NCI-H1092 (cell line): ENCODE data around the gene ZNF592.
"Not testable (repeated sequence)": the region's sequence is repeated elsewhere in the genome, so short reads cannot be mapped to it uniquely, and the experiment has no call there.

Source experiments
- DNase-seq: peaks from one replicate; lab custom pipeline; 2025; lab: John Stamatoyannopoulos, UW

The ZNF592 gene, protein sequence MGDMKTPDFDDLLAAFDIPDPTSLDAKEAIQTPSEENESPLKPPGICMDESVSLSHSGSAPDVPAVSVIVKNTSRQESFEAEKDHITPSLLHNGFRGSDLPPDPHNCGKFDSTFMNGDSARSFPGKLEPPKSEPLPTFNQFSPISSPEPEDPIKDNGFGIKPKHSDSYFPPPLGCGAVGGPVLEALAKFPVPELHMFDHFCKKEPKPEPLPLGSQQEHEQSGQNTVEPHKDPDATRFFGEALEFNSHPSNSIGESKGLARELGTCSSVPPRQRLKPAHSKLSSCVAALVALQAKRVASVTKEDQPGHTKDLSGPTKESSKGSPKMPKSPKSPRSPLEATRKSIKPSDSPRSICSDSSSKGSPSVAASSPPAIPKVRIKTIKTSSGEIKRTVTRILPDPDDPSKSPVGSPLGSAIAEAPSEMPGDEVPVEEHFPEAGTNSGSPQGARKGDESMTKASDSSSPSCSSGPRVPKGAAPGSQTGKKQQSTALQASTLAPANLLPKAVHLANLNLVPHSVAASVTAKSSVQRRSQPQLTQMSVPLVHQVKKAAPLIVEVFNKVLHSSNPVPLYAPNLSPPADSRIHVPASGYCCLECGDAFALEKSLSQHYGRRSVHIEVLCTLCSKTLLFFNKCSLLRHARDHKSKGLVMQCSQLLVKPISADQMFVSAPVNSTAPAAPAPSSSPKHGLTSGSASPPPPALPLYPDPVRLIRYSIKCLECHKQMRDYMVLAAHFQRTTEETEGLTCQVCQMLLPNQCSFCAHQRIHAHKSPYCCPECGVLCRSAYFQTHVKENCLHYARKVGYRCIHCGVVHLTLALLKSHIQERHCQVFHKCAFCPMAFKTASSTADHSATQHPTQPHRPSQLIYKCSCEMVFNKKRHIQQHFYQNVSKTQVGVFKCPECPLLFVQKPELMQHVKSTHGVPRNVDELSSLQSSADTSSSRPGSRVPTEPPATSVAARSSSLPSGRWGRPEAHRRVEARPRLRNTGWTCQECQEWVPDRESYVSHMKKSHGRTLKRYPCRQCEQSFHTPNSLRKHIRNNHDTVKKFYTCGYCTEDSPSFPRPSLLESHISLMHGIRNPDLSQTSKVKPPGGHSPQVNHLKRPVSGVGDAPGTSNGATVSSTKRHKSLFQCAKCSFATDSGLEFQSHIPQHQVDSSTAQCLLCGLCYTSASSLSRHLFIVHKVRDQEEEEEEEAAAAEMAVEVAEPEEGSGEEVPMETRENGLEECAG (N-terminal part only)

DNA sequence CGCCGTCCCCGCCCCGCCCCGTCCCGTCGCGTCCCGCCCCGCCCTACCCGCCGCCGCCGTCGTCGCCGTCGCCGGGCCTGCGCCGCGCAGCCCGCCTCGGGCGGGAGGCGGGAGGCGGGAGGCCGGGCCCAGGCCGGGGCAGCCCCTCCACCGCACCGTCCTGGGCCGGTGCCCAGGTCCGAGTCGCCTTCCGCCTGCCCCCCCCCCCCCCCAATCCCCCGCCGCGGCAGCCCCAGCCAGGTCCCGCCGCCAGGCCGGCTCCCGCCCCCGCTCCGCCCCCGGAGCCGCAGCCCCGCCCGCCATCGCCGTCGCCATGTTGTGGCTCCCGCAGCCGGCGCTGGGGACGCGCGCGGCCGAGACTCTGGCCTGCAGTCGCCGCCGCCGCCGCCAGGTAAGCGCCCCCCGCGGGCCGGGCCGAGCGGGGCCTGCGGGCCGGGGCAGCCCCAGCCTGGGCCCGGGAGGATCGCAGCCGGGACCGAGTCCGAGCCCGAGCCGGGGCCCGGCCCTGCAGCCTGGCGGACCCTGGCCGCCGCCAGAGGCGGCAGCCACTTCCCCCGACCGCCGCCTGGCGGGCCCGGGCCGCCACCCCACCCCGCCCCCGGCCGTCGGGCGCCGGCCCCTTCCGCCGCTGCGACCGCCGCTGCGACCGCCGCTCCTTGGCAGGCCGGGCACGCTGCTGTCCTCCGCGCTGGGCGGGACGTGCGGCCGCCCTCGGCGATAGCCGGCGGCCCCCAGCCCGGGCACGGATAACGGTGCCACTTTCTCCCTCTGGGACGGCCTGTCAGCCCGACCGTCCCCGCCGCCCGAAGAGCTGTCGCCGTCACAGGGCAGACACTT lies at the start of gene ZNF592:
ZNF592 (plus strand) TSS at position 319 of the 837 bp plus-strand sequence. CDS start 34,084 bp downstream, outside the sequence.
- no peak for DNase-seq

DNA sequence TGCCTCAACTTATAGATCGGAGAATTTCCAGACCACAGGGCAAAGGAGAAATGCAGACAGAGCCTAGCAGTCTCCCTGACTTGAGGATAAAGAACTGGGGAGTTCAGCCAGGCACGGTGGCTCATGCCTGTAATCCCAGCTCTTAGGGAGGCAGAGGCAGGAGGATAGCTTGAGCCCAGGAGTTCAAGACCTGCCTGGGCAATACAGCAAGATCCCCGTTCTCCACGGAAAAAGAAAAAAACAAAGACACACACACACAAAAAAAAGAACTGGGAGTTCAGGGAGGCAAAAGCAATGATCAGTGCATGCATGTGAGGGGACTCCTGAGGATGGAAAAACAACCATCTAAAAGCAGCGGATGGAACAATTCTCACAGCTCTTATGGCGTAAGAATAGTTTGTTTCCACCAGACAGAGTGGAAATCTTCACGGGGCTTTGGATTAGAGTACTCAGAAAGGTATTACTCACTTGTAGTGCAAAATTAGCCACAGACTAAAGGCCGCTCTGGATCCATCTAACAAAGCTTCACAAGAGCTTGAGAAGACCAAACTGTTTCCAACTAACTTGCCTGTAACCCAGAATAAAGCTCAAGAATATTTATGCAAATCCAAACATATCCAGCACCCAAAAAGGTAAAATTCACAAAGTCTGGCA lies 48.7 kb upstream of the ZNF592 start:
- DNase-seq: no peak

DNA sequence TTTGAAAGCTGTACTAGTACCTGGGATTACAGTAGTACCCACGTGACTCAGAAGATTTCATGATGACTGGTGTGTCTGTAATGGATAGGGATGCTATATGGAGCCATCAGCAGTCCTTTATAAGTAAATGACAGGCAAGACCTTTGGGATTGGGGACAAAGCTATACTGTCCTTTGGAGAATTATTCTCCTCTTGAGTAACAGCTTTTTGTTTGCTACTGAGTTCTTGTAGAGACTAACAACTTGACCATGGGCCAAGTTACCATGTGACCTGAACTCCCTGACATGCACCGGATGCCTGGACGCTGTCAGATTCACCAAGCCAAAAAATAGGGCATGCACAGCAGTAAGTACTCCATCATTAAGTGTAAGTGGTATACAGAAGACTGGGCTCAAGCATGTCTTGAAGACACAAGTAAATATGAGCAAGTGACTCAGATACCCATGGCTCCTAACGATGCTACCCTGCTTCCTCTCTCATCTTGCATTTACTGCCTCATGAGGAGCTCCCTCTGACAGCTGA lies 45.4 kb upstream of the ZNF592 start:
- DNase-seq: no peak

DNA sequence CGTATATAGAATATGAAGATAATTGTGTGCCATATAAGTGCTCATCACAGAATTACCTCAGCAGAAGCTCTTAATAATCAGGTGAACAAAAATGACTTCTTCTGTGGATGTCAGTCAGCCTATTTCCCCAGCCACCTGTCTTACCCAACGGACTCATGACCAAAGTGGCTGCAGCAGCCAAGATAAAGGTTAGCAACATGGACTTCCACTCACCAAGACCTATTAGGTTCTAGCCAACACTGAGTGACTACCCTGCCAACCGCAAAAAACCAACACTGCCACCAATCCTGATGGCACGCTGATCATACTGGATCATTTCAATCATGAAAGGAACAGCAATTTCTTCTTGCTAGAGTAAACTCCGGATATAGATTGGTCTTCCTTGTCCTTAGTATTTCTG lies 44.6 kb upstream of the ZNF592 start:
- DNase-seq: no peak

DNA sequence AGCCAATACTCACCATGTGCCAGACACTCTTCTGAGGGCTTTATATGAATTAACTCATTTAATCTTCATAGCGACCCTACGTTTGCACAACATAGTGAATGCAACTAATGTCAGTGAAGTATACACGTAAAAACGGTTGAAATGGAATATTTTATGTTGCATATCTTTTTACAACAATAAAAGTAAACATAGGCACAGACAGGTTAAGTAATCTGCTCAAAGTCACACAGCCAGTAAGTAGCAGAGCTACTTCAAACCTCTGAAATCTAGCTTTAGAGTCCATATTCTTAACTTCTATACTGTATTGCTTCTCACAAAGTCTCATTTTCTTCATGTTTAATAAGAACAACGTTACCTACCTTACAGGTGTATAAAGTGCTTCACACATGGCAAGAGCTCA lies 34.0 kb upstream of the ZNF592 start:
- no peak for DNase-seq

DNA sequence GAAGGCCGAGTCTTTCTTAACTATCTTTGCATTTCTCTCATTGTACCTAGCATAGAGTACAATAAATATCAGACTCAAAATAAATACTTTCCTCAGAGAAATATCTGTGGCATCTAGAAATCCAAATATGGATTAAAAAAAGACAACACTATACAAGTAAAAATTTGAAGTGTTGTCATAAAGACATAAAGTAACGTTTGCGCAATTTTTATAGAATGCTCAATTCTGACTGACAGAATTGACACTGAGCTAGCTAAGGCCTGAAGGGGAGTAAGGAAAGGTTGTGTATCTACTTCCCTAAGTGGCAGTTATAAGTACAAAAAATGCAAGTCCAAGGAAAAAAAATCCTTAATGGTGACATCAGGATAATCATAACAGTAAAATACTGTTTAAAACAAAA lies 33.6 kb upstream of the ZNF592 start:
- no peak for DNase-seq

DNA sequence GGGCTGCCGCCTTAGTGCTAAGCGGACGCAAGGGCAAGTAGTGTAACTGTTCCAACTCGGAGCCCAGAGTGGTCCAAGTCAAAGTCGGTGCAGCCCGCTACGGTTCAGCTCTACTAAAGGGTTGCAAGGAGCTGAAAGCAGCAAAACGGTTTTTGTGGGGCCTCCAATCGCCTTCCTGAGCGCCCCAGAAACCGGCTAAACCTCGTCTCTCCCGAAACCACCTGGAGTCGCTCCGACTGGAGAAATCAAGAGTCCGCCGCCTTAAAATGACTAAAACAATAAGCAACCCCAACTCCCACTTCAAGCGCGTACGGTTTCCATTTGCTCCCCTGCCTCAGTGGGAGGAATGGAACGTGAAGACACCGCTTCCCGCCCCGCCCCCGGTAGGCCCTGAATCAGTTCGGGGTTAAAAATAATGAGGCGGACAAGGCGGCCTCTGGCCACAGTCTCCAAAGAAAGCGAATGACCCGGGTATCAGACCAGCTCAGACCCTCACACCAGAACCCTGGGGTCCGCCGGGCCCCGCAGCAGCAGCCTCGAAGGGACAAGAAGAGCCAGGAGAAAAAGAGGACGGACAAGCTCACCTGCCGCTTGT lies 32.9 kb upstream of the ZNF592 start:
- DNase-seq: no peak

DNA sequence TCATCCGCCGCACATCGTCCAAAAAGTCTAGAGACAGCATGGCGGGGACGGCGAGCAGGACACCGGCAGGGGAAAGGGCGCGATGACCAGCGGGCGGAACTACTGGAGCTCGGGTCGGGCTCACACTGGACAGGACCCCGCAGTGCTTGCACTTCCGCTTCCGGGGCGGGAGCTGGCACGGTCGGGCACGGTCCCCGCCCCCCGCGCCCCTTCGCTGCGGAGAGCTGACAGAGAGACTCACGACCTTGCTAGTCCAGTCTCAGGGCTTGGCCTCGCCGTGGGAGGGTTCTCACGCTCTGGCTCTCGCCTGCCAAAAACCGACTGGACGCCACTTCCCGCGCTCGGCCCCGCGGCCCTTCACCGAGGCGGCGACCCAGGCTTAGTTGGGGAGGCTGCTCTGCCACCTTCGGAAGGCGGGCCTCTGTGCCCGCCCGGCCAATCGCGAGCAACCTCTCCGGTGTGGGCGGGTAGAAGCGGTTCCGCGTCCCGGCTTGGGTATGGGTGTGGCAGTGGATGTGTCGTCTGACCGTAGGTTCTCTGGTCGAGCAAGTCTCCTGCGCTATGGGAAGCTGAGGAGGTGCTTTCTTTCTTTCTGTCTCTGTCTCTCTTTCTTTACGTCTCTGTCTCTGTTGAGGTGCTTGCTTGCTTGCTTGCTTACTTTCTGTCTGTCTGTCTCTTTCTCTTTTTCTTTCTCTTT lies 32.2 kb upstream of the ZNF592 start, which contains the start of gene SEC11A:
SEC11A (minus strand) TSS at position 104 of the 697 bp plus-strand sequence; CDS start at position 40, 64 bp downstream.
- peak; percentile 68 for DNase-seq

DNA sequence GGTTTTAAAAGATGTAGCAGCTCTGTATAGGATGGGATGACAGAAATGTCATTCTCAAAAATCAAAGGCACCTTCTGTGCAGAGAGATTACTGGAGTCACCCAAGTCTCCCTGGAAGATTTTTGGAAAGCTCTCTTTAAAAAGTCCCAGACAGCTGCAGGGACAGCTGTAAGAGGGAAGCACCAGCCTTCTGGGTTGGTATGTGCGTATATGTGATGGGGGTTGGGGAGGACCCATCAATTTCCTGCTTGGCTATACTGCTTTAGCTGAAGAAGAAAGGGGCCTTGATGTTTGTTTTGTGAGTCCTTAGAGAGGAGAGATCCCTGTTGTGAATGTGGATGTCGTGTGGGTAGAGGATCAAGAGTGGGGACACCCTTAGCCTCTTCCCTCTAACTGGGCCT lies 27.0 kb upstream of the ZNF592 start:
- DNase-seq: no peak

DNA sequence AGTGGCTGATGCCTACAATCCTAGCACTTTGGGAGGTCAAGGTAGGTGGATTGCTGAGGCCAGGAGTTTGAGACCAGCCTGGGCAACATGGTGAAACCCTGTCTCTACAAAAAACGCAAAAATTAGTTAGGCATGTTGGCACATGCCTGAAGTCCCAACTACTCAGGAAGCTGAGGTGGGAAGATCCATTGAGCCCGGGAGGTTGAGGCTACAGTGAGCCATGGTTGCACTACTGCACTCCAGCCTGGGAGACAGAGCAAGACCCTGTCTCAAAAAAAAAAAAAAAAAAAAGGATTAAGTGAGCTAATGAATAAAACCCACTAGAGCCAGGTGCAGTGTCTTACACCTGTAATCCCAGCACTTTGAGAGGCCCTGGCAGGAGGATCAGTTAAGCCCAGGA lies 25.8 kb upstream of the ZNF592 start:
- DNase-seq: no peak

DNA sequence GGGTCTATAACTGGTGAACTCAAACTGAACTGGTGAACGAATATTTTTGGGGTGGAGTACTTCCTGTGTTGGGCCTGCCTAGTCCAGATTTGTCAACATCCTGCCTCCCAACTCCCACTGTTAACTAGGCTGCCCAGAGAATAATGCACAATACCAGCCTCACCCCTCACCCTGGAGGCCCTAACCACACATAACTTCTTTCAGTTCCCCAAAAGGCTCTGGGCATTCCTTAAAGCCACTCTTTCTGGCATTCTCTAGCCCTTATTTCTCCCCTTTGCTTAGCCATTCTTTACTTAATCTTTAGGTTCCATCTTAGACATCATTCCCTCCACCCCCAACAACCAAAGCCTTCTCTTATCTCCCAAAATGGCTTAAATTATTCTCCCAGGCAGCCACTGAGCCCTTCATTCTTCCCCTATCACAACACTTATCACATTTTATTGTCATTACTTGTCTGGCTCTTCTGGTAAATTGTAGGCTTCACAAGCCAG lies 23.3 kb upstream of the ZNF592 start:
- no peak for DNase-seq

DNA sequence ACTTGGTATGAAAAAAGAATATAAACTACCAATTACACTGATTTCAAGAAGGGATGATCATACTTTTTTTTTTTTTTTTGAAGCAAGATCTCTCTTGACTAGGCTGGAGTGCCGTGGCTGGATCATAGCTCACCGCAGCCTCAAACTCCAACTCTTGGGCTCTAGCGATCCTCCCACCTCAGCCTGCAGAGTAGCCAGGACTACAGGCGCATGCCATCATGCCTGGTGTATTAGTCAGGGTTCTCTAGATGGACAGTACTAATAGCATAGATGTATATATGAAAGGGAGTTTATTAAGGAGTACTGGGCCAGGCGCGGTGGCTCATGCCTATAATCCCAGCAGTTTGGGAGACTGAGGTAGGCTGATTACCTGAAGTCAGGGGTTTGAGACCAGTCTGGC lies 21.0 kb upstream of the ZNF592 start:
- no peak for DNase-seq

DNA sequence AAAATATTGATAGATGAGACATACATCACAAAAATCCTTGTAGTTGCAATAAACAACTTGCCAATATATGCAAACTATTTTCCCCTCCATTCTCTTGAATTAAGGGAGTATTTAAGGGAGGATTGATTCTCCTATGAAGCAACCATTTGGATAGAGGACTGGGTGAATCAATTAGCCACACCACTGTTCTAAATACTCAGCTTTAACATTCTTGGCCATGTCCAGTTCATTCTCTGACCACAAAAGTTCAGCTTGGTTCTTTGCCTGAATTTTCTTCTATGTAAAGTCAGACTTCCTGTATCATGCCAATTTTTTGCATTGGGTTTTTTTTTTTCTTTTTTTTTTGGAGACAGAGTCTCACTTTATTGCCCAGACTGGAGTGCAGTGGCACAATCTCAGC lies 16.6 kb upstream of the ZNF592 start:
- DNase-seq: no peak

DNA sequence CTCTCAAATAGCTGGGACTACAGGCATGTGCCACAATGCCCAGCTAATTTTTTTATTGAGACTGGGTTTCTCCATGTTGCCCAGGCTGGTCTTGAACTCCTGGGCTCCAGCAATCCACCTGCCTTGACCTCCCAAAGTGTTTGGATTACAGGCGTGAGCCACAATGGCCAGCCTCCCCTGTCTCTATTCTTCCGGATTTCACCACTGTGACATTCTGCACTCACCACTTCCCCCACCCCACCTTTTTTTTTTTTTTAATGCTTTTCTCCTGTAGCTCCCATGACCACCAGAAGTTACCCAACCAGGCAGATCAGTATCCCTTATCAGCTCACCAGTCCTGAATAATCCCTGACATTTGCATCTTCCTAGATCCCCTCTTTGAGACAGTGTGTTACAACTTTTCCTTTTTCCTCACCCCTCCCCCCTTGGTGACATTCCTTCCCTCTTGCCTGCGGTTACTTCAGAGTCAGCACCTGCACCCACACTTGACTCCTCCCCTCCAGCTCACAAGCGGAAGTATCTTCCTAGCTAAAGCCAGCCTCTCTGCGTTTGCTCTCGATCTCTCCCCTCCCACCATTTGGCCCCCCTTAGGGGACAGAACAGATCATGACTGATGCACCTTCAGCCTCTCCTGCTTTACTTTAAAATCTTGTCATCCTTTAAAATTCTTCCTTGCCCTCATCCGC lies 13.5 kb upstream of the ZNF592 start:
- DNase-seq: no peak

DNA sequence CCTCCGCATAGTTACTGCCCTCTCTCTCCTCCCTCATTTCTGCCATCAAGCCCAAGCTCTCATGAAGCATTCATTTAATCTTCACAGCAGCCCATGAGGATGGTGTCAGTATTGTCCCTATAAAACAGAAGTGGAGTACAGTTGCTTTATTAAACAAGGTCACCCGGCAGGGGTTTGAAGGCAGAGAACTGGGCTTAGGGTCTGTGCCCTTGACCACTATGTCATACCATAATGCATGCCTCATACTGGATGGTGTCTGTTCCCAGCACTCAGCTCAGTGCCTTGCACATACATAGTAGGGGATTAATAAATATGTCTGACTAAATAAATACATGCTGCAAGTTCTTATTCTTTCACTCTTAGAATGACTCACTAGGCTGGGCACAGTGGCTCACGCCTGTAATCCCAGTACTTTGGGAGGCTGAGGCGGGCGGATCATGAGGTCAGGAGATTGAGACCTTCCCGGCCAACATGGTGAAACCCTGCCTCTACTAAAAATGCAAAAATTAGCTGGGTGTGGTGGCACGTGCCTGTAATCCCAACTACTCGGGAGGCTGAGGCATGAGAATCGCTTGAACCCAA lies 12.8 kb upstream of the ZNF592 start:
- not testable (repeated sequence) for DNase-seq

DNA sequence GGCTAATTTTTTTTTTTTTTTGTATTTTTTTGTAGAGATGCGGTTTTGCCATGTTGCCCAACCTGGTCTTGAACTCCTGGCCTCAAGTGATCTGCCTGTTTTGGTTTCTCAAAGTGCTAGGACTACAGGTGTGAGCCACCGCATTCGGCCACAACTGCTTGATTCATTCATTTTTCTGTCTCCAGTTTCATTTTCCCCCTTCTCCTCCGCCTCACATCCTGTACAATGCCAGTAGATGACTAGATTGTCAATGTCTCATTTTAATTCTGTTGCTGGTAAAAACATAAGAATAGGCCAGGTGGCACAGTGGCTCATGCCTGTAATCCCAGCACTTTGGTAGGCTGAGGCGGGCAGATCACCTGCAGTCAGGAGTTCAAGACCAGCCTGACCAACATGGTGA lies 12.0 kb upstream of the ZNF592 start:
- no peak for DNase-seq

DNA sequence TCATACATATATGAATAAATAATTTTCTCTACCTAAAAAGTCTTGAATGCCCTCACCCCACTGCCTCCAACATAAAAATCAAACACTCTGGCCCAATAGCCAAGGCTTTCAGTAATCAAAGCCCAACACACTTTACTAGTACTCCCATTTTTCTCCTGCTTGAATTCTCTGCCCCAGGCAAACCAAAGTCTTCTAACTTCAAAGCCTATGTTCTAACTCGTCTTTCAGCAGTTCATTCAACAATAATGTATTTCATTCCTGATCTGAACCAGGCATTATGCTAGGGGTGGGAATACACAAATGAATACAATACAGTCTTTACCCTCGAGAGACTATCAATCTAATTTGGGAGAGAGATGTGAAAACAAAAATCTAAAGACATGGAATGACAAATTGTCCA lies 11.4 kb upstream of the ZNF592 start:
- DNase-seq: no peak

DNA sequence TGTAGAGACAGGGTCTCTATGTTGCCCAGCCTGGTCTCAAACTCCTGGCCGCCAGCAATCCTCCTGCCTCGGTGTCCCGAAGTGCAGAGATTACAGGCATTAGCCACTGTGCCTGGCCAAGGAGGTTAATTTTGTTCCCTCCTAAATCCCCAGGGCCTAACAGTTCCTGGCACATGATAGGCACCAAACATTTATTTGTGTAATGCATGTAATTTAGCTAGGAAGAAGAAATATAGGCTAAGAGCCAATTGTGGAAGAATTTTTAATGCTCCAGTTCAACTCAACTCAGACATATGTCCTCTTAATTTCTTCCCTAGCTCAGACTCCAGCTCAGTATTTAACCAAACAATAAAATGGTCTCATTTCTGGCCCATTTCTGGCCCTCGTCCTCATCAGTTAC lies 7.7 kb upstream of the ZNF592 start:
- DNase-seq: no peak
